Liver (tissue), 9 donors: ENCODE results near the gene TPD52L1. TPM values are rescaled to one million over a fixed set of nuclear protein-coding genes. Genes with fewer than 3 reads are reported as not detected.

Experiments
- DNase-seq: peaks from one replicate; pipeline ENCODE4 v3.0.0-alpha.2; 2017; ENCODE audit warnings: low spot score
- H3K27ac ChIP-seq, 2 donors: one replicate each; pipeline ENCODE4 v1.7.0; 2013; ENCODE audit warnings: inconsistent platforms in 2 of 2, low read length in 2 of 2, control low read depth in 1 of 2, low read depth in 1 of 2, mild to moderate bottlenecking in 1 of 2
- H3K27me3 ChIP-seq, 4 donors: one replicate each; pipeline versions ENCODE4 v1.6.1 to v1.7.0; 2013; ENCODE audit warnings: low read length in 3 of 4, inconsistent platforms in 1 of 4, mild to moderate bottlenecking in 1 of 4, moderate library complexity in 1 of 4; ENCODE audit not compliant: control insufficient read depth in 4 of 4, insufficient read depth in 4 of 4
- H3K36me3 ChIP-seq, 4 donors: one replicate each; pipeline versions ENCODE4 v1.6.1 to v1.7.0; 2013; ENCODE audit warnings: low read length in 3 of 4, mild to moderate bottlenecking in 3 of 4, low read depth in 1 of 4, moderate library complexity in 1 of 4; ENCODE audit not compliant: control insufficient read depth in 4 of 4, insufficient read depth in 3 of 4
- H3K4me1 ChIP-seq, 4 donors: one replicate each; pipeline versions ENCODE4 v1.6.1 to v1.7.0; 2013; ENCODE audit warnings: low read length in 3 of 4, mild to moderate bottlenecking in 3 of 4, moderate library complexity in 1 of 4; ENCODE audit not compliant: control insufficient read depth in 4 of 4, insufficient read depth in 4 of 4
- H3K4me3 ChIP-seq, 3 donors: one replicate each; pipeline versions ENCODE4 v1.6.1 to v1.7.0; 2013; ENCODE audit warnings: low read length in 3 of 3, control low read depth in 1 of 3, low read depth in 1 of 3, mild to moderate bottlenecking in 1 of 3
- H3K9ac ChIP-seq, 2 donors: one replicate each; pipeline ENCODE4 v1.7.0; 2013; ENCODE audit warnings: low read length in 2 of 2, mild to moderate bottlenecking in 2 of 2, moderate library complexity in 2 of 2, control low read depth in 1 of 2, low read depth in 1 of 2
- H3K9me3 ChIP-seq, 4 donors: one replicate each; pipeline versions ENCODE4 v1.6.1 to v1.7.0; 2013; ENCODE audit warnings: low read length in 3 of 4; ENCODE audit not compliant: control insufficient read depth in 4 of 4
- ATF3 ChIP-seq: IDR thresholded peaks from 2 replicates; pipeline ENCODE4 v1.6.1; 2016; ENCODE audit warnings: antibody characterized with exemption
- EGR1 ChIP-seq, 2 donors: IDR thresholded peaks; 2 replicates each; pipeline ENCODE4 v1.6.1; 2016 to 2018; ENCODE audit warnings: antibody characterized with exemption in 2 of 2, low read depth in 2 of 2
- FOXA1 ChIP-seq: IDR thresholded peaks from 2 replicates; pipeline ENCODE4 v1.6.1; 2016; ENCODE audit warnings: antibody characterized with exemption
- GABPA ChIP-seq, 2 donors: IDR thresholded peaks in 1 of 2; conservative IDR thresholded peaks in 1 of 2; 2 replicates each; pipeline ENCODE4 v1.6.1; 2016; ENCODE audit warnings: antibody characterized with exemption in 2 of 2, mild to moderate bottlenecking in 1 of 2, moderate library complexity in 1 of 2
- HNF4A ChIP-seq, 2 donors: conservative IDR thresholded peaks; 2 replicates each; pipeline ENCODE4 v1.6.1; 2016; ENCODE audit warnings: antibody characterized with exemption in 2 of 2, mild to moderate bottlenecking in 2 of 2
- HNF4G ChIP-seq: IDR thresholded peaks from 2 replicates; pipeline ENCODE4 v1.6.1; 2016; ENCODE audit warnings: antibody characterized with exemption
- NR2F2 ChIP-seq: IDR thresholded peaks from 2 replicates; pipeline ENCODE4 v1.6.1; 2016; ENCODE audit warnings: antibody characterized with exemption
- RAD21 ChIP-seq, 2 donors: IDR thresholded peaks; 2 replicates each; pipeline ENCODE4 v1.6.1; 2016; ENCODE audit warnings: antibody characterized with exemption in 2 of 2, mild to moderate bottlenecking in 2 of 2
- RXRA ChIP-seq, 2 donors: IDR thresholded peaks; 2 replicates each; pipeline ENCODE4 v1.6.1; 2017 to 2018; ENCODE audit warnings: antibody characterized with exemption in 2 of 2, mild to moderate bottlenecking in 1 of 2
- SP1 ChIP-seq: IDR thresholded peaks from 2 replicates; pipeline ENCODE4 v1.6.1; 2018; ENCODE audit warnings: antibody characterized with exemption, mild to moderate bottlenecking
- TAF1 ChIP-seq: conservative IDR thresholded peaks from 2 replicates; pipeline ENCODE4 v1.6.1; 2016; ENCODE audit warnings: antibody characterized with exemption, mild to moderate bottlenecking
- ZBTB33 ChIP-seq: IDR thresholded peaks from 2 replicates; pipeline ENCODE4 v1.6.1; 2016; ENCODE audit warnings: antibody characterized with exemption
- WGBS: extraction: QIAGEN DNeasy Blood & Tissue Kit; methylation state at CpG from one replicate; pipeline ENCODE4 v1.1.7; 2013; 5-methylcytosine and 5-hydroxymethylcytosine counted together
- polyA plus RNA-seq, 2 donors: library from polyadenylated mRNA; stranded (reverse) in 1 of 2; unstranded in 1 of 2; fragments of 200-250 nt in 1 of 2; fragments of >200 nt in 1 of 2; fragmentation: Nextera tagmentation in 1 of 2; extraction: Ambion mirVana in 1 of 2; gene quantifications; one replicate each; pipeline versions ENCODE4 v1.2.1 to v1.2.3, GENCODE V29; 2013 to 2015
- total RNA-seq, 2 donors: library from RNA; depleted of rRNA; stranded (reverse); fragments of >200 nt; gene quantifications; one replicate each; pipeline ENCODE4 v1.2.3, GENCODE V29; 2014
- TF ChIP-seq, protein P1 (sequence below): fragments of 150-350 bp; IDR thresholded peaks from 2 replicates; pipeline ENCODE4 v1.5.1; 2017; ENCODE audit warnings: improper control_type of control experiment, low read depth, low read length; ENCODE audit not compliant: missing input control
- TF ChIP-seq, protein P2 (sequence below): IDR thresholded peaks from 2 replicates; pipeline ENCODE4 v1.6.1; 2016; ENCODE audit warnings: antibody characterized with exemption, mild to moderate bottlenecking
- donor health status: healthy.
- donor health status: healthy.
- donor health status: healthy.
- donor health status: healthy.
- donor health status: healthy.

Gene TPD52L1
- total and polyA plus RNA-seq, 4 donors = 8.9 to 66.4 (median 56.6) TPM

DNA sequence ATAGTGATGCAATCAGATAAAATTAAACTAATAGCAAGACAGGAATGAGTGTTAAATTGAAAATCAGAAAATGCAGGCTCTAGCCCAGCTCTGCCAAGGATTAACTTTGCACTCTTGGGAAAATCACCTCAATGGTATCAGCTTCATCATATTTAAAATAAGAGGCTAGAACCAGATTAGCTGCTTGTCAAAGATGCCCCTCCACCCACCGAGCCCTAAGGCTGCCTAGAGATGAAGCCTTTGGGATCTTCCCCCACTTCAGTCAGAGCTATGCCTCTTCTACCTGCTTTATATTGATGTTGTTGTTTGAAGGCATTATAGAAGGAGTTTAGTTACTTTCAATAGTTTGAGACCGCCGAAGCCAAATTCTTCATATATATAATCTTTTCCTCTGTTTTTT lies 100.7 kb downstream of the TPD52L1 start:
- TF ChIP-seq GABPA (IDR thresholded peaks at IDR 0.05 in 1 of 2, conservative IDR thresholded peaks at IDR 0.05 in 1 of 2) = no peak
- TF ChIP-seq ZBTB33 = no peak
- no peak for TF ChIP-seq HNF4A (conservative IDR thresholded peaks at IDR 0.05)
- no peak for TF ChIP-seq EGR1 (IDR thresholded peaks at IDR 0.05; ENCODE audit: low read depth in 2 of 2)
- TF ChIP-seq NR2F2 = no peak
- no peak for TF ChIP-seq FOXA1
- TF ChIP-seq ATF3 = no peak
- TF ChIP-seq, protein P1, sequence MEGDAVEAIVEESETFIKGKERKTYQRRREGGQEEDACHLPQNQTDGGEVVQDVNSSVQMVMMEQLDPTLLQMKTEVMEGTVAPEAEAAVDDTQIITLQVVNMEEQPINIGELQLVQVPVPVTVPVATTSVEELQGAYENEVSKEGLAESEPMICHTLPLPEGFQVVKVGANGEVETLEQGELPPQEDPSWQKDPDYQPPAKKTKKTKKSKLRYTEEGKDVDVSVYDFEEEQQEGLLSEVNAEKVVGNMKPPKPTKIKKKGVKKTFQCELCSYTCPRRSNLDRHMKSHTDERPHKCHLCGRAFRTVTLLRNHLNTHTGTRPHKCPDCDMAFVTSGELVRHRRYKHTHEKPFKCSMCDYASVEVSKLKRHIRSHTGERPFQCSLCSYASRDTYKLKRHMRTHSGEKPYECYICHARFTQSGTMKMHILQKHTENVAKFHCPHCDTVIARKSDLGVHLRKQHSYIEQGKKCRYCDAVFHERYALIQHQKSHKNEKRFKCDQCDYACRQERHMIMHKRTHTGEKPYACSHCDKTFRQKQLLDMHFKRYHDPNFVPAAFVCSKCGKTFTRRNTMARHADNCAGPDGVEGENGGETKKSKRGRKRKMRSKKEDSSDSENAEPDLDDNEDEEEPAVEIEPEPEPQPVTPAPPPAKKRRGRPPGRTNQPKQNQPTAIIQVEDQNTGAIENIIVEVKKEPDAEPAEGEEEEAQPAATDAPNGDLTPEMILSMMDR = no peak
- 98% methylated on average over 3 of the region's 3 CpGs for WGBS
- DNase-seq = no peak
- no peaks in the 10 kb centered on the region for H3K4me1 ChIP-seq
- H3K9ac ChIP-seq = no peak overlapping the region
- H3K27me3 ChIP-seq = no peaks in the 10 kb centered on the region
- no peak overlapping the region for H3K4me3 ChIP-seq
- H3K9me3 ChIP-seq = no peaks in the 10 kb centered on the region
- no peak overlapping the region for H3K27ac ChIP-seq
- peaks cover 0 to 6% (median 1%) of the 10 kb centered on the region in 4 donors for H3K36me3 ChIP-seq

DNA sequence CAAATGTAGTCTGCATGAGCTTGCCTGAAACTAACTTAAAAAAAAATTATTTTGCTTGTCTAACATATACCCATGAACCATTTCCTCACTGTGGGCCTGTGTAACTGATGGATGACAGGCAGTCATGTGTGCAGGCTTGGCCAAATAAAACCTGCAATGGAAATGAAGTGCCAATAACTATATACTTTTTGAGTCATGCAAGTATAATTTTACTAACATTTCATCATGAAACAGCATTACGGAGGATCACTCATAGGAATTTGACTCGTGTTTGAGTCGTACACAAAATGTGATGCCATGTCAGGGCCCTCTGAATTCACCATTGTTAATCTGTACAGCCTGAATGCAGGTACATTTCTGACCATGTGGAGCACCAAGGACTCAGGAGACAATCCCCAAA lies 101.6 kb downstream of the TPD52L1 start:
- WGBS = 80% methylated on average over 3 of the region's 3 CpGs
- Histone ChIP-seq H3K9me3 (no peaks in the 10 kb centered on the region), H3K36me3 (peaks cover 0 to 6% (median 1%) of the 10 kb centered on the region in 4 donors), H3K9ac (no peak overlapping the region), H3K27ac (no peak overlapping the region), H3K4me3 (no peak overlapping the region), H3K4me1 (no peaks in the 10 kb centered on the region), H3K27me3 (no peaks in the 10 kb centered on the region)
- no peak for DNase-seq
- TF ChIP-seq SP1 (no peak), RXRA (IDR thresholded peaks at IDR 0.05) (no peak), ZBTB33 (no peak), EGR1 (IDR thresholded peaks at IDR 0.05; ENCODE audit: low read depth in 2 of 2) (no peak), FOXA1 (no peak), HNF4A (conservative IDR thresholded peaks at IDR 0.05) (no peak), GABPA (IDR thresholded peaks at IDR 0.05 in 1 of 2, conservative IDR thresholded peaks at IDR 0.05 in 1 of 2) (no peak), RAD21 (IDR thresholded peaks at IDR 0.05) (no peak), HNF4G (no peak), TAF1 (no peak)
- TF ChIP-seq, protein P1 = no peak
- TF ChIP-seq, protein P2, sequence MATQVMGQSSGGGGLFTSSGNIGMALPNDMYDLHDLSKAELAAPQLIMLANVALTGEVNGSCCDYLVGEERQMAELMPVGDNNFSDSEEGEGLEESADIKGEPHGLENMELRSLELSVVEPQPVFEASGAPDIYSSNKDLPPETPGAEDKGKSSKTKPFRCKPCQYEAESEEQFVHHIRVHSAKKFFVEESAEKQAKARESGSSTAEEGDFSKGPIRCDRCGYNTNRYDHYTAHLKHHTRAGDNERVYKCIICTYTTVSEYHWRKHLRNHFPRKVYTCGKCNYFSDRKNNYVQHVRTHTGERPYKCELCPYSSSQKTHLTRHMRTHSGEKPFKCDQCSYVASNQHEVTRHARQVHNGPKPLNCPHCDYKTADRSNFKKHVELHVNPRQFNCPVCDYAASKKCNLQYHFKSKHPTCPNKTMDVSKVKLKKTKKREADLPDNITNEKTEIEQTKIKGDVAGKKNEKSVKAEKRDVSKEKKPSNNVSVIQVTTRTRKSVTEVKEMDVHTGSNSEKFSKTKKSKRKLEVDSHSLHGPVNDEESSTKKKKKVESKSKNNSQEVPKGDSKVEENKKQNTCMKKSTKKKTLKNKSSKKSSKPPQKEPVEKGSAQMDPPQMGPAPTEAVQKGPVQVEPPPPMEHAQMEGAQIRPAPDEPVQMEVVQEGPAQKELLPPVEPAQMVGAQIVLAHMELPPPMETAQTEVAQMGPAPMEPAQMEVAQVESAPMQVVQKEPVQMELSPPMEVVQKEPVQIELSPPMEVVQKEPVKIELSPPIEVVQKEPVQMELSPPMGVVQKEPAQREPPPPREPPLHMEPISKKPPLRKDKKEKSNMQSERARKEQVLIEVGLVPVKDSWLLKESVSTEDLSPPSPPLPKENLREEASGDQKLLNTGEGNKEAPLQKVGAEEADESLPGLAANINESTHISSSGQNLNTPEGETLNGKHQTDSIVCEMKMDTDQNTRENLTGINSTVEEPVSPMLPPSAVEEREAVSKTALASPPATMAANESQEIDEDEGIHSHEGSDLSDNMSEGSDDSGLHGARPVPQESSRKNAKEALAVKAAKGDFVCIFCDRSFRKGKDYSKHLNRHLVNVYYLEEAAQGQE = no peak
